ENCODE results near the gene MYOM1. TPM values are rescaled to one million over a fixed set of nuclear protein-coding genes. Genes with fewer than 3 reads are reported as not detected.

Gene MYOM1
- total RNA-seq, 1 donor from 2014 or later, result 4.9 TPM

- POLR2A ChIA-PET, result no interaction called here
- H3K36me3 Mint-ChIP-seq (ENCODE audit: low read depth), result no peaks in the 10 kb centered on the region
- no peak for DNase-seq
- TF ChIP-seq CTCF (IDR thresholded peaks at IDR 0.05), result no peak
- CTCF ChIA-PET, result no interaction called here
- no peak for ATAC-seq (ENCODE audit: low read depth)
- peaks cover 3% of the 10 kb centered on the region for H3K27me3 Mint-ChIP-seq
- no peak overlapping the region for H3K27ac Mint-ChIP-seq
- peaks cover 43% of the 10 kb centered on the region for H3K4me1 Mint-ChIP-seq
- peaks cover under 1% of the 10 kb centered on the region for H3K9me3 Mint-ChIP-seq
- intact Hi-C loops (cut with micrococcal nuclease), result no loop called here
- H3K4me3 Mint-ChIP-seq, result no peak overlapping the region
Observed at GRCh38 chr18:3058328-3059191, 161.2 kb downstream of the MYOM1 start.

- POLR2A ChIA-PET, result no interaction called here
- CTCF ChIA-PET, result interaction anchor here (1.4 kb wide), 1 partner anchor 188 kb away, joined by 4 read pairs; no protein-coding TSS in a partner anchor
- Mint-ChIP-seq H3K36me3 (ENCODE audit: low read depth) (no peaks in the 10 kb centered on the region), H3K4me1 (peaks cover 37% of the 10 kb centered on the region), H3K4me3 (no peak overlapping the region), H3K27me3 (peaks cover 10% of the 10 kb centered on the region), H3K9me3 (peaks cover 5% of the 10 kb centered on the region), H3K27ac (no peak overlapping the region)
- intact Hi-C loops (cut with micrococcal nuclease), result no loop called here
- no peak for TF ChIP-seq CTCF (IDR thresholded peaks at IDR 0.05)
- no peak for DNase-seq
- no peak for ATAC-seq (ENCODE audit: low read depth)
Observed at GRCh38 chr18:3057526-3057925, 162.2 kb downstream of the MYOM1 start.

GRCh38 chr18:3056311-3056710, 163.5 kb downstream of the MYOM1 start:
- Mint-ChIP-seq H3K36me3 (ENCODE audit: low read depth) (no peaks in the 10 kb centered on the region), H3K4me1 (peaks cover 26% of the 10 kb centered on the region), H3K27ac (no peak overlapping the region), H3K27me3 (peaks cover 10% of the 10 kb centered on the region), H3K9me3 (peaks cover 5% of the 10 kb centered on the region), H3K4me3 (no peak overlapping the region)
- ChIA-PET CTCF (no interaction called here), POLR2A (interaction anchor here (0.8 kb wide), 1 partner anchor 192 kb away, joined by 3 read pairs; no protein-coding TSS in a partner anchor)
- no peak for TF ChIP-seq CTCF (IDR thresholded peaks at IDR 0.05)
- DNase-seq (no peak), ATAC-seq (ENCODE audit: low read depth) (no peak)
- intact Hi-C loops (cut with micrococcal nuclease), result no loop called here

- Mint-ChIP-seq H3K36me3 (ENCODE audit: low read depth) (no peaks in the 10 kb centered on the region), H3K4me1 (peaks cover 21% of the 10 kb centered on the region), H3K4me3 (no peak overlapping the region), H3K9me3 (peaks cover 5% of the 10 kb centered on the region), H3K27ac (no peak overlapping the region), H3K27me3 (peaks cover 10% of the 10 kb centered on the region)
- ATAC-seq (ENCODE audit: low read depth) (no peak), DNase-seq (no peak)
- no peak for TF ChIP-seq CTCF (IDR thresholded peaks at IDR 0.05)
- ChIA-PET CTCF (no interaction called here), POLR2A (interaction anchor here (0.8 kb wide), 1 partner anchor 192 kb away, joined by 3 read pairs; no protein-coding TSS in a partner anchor)
- intact Hi-C loops (cut with micrococcal nuclease), result no loop called here
Observed at GRCh38 chr18:3055816-3056215, 164.0 kb downstream of the MYOM1 start.

- ATAC-seq (ENCODE audit: low read depth) (no peak), DNase-seq (no peak)
- ChIA-PET CTCF (no interaction called here), POLR2A (no interaction called here)
- Mint-ChIP-seq H3K9me3 (peaks cover 5% of the 10 kb centered on the region), H3K27me3 (peaks cover 10% of the 10 kb centered on the region), H3K27ac (no peak overlapping the region), H3K4me1 (peaks cover 15% of the 10 kb centered on the region), H3K4me3 (no peak overlapping the region), H3K36me3 (ENCODE audit: low read depth) (no peaks in the 10 kb centered on the region)
- intact Hi-C loops (cut with micrococcal nuclease), result no loop called here
- no peak for TF ChIP-seq CTCF (IDR thresholded peaks at IDR 0.05)
Observed at GRCh38 chr18:3055186-3055728, 164.5 kb downstream of the MYOM1 start.
